ENCODE results near the gene DCAF5.
"Not testable (repeated sequence)": the region's sequence is repeated elsewhere in the genome, so short reads cannot be mapped to it uniquely, and the experiment has no call there.

The DCAF5 gene

DNA sequence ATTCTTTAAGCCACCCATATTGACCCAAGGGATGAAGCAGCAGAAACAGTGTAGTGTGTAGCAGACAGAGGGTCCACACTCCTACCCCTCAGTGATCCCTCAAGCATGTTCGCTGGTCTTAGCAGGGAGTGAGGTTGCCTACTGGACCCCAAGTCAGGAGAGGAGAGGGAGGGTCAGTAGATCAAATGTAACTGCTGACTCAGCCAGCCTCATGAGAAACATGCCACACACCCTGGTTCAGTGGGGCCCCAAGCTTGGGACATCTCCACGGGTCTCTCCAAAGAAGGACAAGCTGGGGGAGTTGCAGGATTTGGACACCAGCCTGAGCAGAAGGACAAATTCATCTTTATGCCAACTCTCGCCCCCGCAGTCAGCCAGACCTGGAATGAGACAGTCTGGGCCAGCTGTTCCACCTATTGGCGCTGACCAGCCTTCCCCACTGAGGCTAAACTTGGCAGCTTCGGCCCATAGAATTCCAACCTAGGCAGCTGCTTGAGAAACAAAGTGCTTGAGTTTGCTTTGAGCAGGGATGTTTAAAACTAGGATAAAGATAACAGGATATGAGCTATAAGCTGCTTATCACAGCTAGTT is 107.9 kb downstream of the DCAF5 start:
- no peak overlapping the region for H3K4me3 ChIP-seq (ENCODE audit: low read depth, low read length)

DNA sequence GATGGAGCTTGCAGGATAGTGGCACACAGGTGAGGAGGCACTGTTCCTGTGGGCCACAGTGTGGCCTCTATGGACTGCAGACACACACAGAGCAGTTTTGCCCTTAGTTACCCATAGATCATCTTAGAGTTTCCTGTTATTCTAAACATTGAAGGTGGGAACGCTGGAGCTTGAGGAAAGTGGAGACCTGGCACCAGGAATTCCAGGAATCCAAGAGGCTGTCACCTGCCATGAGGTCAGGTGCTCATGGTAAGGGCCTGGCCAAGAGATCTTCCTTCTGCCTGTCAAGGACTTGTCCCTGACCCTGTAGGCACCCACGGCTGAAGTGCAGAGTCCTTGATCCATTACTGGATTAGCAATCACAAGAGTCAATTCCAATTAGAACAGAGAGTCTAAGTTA is 108.6 kb downstream of the DCAF5 start:
- no peak overlapping the region for H3K4me3 ChIP-seq (ENCODE audit: low read depth, low read length)

DNA sequence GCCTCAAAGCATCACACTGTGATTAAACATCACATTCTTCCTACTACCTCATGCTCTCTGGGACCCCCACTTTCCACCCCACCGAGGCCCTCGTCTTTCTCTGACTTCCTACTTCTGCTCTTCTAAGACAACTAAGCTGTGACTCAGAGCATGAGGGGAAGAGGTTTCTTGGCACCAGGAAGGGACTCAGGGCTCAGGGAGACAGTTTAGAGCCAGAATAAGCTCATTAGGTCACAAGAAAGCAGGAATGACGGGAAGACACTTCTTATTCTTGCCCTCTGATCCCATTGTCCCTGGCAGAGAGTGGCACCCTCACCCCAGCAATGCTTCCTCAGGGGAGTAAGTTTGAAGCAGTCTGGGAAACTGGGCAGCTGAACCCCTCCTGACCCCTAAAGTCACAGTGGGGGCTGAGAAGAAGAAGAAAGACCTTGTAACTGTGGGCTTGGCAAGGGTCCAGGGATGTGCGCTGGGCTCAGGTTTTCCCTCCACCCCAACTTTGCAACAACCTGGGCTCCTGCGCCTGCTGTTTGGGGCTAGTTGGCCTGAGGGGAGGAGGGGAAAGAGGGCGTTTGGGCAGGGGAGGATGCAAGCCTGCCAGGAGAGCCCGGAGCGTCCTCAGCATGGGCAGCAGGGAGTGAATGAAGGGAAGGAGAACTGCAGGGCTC is 109.2 kb downstream of the DCAF5 start:
- no peak overlapping the region for H3K4me3 ChIP-seq (ENCODE audit: low read depth, low read length)

DNA sequence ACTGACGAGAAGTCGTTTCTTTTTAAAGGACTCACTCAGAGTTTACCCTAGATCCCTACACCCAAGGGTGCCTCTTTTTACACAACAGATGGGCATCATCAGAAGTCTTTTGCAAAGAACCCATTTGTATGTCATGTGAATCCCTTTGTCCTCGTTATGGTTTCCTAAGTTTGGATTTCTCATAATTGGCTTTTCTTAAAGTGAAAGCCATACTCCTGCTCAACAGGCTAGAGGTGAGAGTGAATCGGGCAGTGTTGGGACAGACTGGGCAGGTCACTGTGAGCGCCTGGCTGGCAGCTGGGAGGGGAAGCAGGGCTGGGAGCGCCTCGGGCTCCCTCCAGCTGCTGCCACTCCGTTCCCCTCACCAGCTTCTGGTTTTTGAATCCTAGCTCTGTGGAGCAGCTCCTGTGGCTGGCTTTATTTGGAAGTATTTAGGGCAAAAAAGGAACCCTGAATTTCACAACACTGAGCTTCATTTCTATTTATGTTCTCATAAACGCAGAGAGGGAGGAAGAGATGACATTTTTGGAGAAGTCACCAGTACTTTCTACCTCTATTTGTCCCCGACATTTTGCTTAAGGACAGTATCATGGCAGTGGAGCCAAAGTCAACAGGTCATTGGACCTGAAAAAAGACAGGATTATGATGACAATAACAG is 110.0 kb downstream of the DCAF5 start:
- no peak overlapping the region for H3K4me3 ChIP-seq (ENCODE audit: low read depth, low read length)

DNA sequence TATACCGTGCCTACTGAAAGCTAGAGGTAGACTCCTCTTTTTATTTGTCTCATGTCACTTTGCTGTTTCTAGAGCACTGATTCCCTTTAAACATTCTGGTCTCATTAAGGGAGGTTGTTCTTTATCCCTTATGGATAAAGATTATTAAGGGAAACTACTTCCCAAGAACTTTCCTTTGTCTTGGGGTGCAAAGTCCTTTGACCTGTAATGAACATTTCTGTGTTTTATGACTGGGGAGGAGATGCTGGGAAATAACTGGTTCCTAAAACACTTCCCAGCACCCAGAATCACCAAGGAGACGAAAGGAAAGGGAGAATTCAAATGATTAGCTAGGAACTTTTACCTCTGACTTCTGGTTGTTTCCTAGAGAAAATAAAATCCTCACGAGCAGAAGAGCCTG is 110.6 kb downstream of the DCAF5 start:
- no peak overlapping the region for H3K4me3 ChIP-seq (ENCODE audit: low read depth, low read length)

DNA sequence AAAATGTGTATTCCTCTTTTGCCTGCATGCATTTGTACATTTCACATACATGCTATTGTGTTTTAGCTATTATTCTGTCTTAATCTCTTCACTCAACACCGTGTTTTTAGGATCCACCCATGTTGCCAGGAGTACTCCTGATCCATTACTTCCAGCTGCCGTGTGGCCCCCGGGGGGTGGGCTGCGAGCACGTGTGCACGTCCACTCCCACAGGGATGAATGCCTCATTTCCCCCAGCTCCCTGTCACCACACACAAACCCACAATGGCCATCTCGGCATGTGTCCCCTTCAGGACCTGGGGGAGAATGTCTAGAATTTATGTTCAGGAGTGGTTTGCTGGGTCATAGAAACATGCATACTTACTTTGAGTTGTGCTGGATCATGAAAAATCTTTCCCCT is 111.1 kb downstream of the DCAF5 start:
- no peak overlapping the region for H3K4me3 ChIP-seq (ENCODE audit: low read depth, low read length)

DNA sequence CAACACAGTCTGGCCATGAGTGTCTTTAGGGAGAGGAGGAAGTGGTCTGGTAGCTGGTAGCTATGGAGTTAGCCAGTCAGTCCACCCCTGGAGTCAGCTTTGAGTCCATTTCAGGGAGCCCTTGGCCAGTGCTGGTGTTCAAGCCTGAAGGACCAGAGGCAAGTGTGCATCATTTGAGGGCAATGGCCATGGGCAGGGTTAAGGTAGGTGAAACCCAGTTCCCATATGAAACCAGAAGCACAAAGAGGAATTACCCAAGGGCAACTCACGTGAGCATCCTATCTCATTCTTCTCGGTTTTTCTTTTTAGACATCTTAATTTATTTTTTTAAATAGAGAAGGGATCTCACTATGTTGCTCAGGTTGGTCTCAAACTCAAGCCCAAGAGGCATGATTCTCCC is 112.6 kb downstream of the DCAF5 start:
- H3K4me3 ChIP-seq (ENCODE audit: low read depth, low read length), result no peak overlapping the region

DNA sequence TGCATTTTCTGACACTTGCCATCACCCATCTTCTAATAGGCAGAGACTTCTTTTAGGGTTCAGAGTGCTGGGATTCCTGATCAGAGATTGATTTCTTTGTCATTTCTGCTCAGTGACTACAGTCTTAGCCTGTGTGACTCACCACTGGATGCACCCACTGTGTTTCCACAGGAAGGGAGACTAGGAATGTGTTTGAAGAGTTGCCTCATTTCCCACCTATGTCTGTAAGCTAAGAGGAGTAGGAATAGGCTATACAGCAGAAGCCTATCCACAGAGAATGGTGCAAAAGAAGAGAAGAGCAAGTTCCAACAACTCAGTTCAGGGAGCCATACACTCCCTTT is 113.7 kb downstream of the DCAF5 start:
- no peak overlapping the region for H3K4me3 ChIP-seq (ENCODE audit: low read depth, low read length)

DNA sequence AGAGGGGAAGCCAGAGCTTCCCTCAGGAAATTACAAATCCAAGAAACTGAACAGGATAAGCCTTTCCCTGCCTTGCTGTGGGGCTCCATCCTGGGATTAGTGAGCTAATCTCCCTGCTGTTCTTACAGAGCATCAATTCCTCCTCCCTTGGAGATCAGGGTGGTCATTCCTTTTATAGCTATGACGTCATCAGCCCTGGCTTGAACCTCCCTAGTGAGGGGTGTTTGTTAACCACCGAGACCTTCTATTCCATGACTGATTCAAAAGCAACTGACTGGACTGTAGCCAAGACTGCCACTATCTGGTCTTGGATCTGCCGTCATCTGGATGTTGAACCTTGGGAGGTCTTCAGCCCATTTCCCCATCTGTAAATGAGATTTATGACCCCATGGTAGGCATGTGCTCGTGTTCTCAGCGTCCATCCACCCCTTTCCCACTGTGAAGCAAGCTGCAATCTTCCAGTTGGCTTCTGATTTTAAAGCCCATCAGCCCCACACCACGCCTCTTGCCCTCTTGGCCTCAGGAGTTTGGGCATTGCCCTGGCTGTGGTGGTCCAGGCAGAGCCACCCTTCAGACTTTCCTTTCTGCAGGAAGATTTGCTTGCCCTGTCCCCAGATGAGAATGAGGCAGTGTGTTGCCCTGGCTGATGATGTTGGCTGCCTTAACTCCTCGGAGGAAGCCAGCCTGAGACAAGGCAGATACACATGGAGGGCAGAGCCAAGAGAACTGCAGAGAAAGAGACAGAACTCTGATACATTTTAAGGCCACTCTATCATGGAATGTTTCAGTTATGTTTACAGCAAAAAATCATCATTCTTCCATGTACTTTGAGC is 114.2 kb downstream of the DCAF5 start:
- H3K4me3 ChIP-seq (ENCODE audit: low read depth, low read length), result no peak overlapping the region

DNA sequence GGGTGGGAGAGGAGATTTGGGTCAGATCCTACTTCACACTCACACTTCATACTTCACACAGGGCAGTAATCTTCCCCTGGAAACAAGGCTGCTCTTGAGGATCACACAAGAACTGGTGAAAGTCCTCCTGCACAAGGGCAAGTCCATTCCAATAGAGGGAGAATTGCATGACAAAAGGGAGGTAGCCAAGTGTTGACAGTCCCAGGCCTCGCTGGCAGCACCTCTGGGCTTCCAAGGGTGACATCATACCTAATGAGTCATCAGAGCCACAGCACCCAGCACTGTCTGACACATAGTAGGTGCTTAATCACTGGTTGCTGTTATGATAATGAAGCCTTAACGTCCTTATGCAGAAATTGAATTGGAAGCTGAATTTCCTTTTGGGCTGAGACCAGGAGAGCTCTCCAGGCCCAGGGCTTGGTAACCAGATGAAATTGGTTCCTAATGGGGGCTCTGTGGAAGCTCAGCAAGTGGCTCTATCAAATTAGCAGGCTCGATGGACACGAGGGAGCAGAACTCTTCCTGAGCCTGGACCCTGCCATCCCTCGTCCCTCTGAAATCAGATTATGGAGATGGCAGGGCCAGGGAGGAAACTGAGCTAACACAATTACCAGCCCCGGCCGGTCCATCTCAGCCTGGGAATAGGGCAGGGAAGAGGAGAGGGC is 115.0 kb downstream of the DCAF5 start:
- no peak overlapping the region for H3K4me3 ChIP-seq (ENCODE audit: low read depth, low read length)

DNA sequence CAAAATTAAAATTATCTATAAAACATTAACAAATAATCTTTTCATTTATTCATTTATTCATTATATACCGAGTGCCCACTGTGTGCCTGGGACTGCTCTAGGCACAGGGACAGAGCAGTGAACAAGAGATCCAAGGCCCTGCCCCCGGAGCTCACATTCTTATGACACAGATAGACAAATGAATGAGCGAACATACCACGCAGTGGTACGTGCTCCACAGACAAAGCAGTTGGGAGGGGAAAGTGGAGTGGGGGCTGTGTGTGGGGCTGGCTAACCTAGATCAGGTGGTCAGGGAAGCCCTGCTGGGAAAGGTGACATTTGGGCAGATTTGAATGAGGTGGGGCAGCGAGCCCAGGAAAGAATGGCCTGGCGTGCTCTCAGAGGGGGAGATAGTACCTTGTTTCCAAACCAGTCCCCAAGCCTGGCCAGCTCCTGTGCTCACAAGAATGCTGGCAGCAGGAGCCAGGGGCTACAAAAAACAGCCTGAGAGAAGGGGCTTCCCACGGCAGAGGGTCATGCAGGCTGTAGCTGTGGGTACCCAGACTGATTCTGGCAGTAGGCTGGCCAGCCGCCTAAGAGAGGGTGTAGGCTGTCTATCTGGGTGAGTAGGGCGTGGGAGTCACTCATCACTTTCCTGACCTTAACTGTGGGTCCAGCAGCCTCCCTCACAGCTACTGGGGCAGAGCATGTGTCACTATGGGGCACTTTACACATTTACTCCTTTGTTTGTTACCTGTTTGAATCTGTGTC is 116.0 kb downstream of the DCAF5 start:
- no peak overlapping the region for H3K4me3 ChIP-seq (ENCODE audit: low read depth, low read length)

DNA sequence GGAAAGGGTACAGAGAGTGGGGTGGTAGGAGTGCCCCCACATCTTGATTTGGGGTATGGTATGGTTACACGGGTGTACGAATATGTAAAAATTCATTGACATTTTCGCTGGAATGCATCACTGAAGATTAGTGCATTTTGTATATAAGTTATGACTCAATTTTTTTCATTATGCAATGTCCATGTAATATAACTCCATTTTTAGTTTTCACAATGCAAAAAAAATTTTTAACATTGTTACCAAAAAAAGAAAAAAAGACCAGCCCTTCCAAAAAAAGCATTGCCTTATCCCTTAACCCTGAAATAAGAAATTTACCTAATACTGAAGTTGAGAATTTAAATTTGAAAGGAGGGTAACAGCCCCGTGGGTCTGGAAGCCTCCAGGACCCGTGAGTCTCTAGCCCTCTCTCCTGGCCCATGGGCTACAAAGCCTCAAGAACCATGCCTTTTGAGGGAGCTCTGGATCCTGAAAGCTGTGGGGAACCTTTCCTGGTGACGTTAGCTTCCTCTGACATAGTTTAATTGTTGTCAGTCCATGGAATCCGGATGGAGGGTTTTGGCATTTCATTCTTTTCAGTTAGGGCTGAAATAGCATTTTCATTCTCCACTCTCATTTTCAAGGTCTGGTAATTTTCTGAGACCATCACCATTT is 118.2 kb downstream of the DCAF5 start:
- H3K4me3 ChIP-seq (ENCODE audit: low read depth, low read length), result no peak overlapping the region

DNA sequence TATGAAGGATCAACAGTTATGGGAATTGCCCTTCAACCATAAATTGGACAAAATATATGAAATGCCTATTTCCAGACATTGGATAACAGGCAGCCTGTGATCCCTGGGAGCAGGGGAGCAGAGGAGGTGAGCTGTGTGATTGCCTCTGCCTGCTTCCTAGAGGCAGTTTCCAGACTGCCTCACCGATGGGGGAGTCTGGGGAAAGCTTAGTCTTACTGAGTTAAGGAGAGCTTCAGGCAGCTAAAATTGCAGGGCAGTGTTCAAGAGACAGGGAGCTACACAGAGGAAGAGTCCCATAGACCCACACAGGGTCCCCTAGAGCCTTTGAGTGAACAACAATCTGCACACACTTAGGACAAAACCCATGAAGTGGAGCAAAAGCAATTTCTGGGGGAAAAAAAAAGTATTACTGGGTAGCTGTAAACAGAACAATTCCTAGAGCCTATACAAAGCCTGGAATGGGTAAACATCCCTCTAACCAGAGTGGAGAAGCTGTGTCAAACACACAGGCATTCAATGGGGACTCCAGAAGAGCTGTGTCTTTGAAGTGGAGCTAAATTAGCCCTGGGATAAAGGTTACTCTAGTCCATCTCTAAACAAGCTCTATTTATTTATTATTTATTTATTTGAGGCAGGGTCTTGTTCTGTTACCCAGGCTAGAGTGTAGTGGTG is 125.5 kb downstream of the DCAF5 start:
- H3K4me3 ChIP-seq (ENCODE audit: low read depth, low read length), result no peak overlapping the region

DNA sequence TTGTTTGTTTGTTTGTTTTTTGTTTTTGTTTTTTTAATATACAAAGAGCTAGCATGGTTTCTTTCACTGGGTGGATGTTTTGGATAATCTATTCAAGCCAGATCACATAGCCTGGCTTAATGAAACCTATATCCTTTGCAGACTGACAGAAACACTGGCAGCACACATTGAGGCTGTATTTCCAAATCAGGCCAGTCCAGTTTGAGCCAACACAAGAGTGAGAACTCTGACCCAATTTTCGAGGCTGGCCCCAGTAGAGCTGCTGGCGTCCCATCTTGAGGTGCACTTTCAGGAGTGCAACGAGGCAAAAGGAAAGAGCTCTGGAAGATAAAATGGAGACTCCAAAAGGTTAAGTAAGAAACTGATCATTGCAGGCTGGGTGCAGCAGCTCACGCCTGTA is 129.9 kb downstream of the DCAF5 start:
- no peak overlapping the region for H3K4me3 ChIP-seq (ENCODE audit: low read depth, low read length)

DNA sequence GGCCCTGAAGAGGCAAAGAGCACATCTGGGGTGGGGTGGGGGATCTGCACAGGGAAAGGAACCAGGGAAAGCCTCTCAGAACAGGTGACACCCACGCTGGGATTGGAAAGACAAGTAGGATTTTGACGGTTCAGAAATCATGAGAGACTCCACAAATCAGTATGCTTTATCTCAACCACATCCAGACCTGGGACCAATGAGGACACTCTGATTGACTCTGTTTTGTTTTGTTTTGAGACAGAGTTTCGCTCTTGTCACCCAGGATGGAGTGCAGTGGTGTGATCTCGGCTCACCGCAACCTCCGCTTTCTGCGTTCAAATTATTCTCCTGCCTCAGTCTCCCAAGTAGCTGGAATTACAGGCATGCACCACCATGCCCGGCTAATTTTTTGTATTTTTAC is 130.8 kb downstream of the DCAF5 start:
- not testable (repeated sequence) for H3K4me3 ChIP-seq (ENCODE audit: low read depth, low read length)

DNA sequence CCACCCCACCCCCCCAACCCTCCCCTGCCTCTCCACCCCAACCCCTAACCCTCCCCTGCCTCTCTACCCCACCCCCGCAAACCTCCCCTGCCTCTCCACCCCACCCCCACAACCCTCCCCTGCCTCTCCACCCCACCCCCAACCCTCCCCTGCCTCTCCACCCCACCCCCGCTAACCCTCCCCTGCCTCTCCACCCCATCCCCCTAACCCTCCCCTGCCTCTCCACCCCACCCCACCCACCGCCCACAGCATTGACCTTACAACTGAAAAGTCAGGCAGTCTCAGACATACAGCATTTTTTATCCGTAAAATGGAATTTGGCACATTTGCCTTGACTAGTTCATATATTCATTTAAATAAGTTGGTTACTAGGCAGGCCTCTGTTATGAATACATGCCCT is 135.2 kb downstream of the DCAF5 start:
- H3K4me3 ChIP-seq (ENCODE audit: low read depth, low read length), result no peak overlapping the region

DNA sequence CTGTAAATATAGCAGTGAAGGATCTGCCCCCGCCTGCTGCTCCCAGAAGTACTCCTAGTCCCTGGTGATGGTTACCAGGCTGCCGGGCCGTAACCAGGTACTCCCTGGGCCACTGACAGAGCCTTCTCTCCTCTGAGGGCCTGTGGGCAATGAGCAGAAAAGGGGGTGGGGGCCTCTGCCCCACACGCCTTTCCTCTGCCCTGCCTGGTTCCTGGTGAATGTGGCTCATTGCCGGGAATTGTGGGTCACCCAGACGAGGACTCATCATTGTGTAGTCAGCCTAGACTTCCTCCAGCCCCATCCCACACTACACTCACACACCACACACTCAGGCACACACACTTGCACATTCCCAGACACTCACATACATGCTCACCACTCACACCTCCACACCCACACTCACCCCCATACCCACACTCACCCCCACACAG is 138.1 kb downstream of the DCAF5 start:
- no peak overlapping the region for H3K4me3 ChIP-seq (ENCODE audit: low read depth, low read length)

DNA sequence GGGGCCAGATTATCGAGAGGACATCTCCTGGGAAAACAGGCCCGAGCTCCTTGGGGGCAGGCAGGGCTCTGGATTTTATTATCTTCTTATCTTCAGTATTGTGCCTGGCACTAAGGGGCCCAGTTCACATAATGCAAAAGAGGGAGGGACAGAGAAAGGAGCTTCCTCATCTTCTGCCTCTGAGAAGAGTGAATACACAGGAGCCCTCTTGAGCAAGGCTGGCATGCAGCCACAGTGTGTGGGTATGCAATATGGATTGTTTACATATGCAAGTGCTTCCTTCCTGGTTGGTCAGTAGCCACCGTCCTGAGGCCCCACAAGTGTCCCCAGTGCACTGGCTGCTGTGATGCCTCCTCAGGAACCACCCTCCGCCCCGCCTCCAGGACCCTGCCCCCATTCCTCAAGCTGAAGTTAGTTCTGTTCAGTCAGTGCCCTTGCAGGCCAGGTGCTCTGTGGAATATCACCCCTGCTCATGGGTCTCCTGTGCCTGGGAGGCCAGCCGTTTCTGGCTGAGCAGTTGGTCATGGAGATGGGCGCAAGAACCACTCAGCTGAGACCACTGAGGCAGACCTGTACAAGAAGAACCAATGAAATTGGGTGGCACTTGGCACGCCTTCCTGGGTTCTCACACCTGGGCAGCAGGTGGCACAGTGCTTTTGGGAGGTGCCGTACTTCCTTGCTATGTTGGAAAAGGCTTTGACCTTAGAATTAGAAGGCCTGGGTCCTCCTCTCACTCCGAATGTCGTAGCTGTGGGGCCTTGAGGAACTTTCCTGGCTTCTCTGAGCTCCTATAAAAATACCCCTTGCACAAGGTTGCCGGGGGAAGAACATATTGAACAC is 138.8 kb downstream of the DCAF5 start:
- no peak overlapping the region for H3K4me3 ChIP-seq (ENCODE audit: low read depth, low read length)

Data from iPS-11a (cell line).